Activated CD8-positive, alpha-beta memory T cell treated with anti-CD3 and anti-CD28 coated beads for 24 hours (primary cell): ENCODE measurements around the gene ZNF548.

Experiments
- DNase-seq: peaks from one replicate; pipeline ENCODE4 v3.0.0-alpha.2; 2020

ZNF548 gene

DNA sequence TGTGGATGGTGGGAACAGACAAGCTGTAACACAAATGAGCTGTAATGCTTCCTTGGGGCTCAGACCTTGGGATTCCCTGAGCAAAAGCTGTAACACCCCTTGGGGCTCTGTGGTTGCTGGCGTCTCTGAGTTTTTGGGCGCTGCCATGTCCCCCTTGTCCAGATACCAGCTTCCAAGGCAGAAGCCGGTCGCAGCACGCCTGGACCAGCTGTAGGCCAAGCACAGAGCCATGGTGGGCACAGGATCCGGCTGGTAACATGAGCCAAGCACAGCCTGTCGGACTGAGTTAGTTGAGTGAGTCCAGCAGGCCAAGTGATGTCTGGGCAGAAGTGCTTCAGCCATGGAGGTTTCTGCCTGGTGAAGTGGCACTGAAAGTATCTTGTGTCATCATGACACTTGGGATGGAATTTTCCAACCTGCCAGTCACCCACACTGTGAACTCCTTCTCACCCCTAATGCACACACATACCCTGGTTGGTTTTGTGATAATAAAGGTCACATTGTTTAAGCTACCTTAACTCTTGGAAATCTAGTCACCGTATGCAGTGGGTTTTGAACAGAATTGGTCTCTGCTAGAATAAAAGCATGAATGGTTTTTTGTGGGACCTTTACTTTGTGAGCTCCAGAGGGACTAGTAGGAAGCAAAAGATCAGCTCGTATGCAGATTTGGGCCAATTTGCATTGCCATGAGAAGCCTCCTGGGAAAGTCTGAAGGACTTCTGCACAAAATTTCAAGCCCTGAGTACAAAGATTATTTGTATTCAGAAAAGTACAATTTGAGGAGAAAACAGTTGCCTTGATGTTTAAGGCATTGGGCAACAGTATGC lies 14.3 kb downstream of the ZNF548 start:
- DNase-seq, result no peak

DNA sequence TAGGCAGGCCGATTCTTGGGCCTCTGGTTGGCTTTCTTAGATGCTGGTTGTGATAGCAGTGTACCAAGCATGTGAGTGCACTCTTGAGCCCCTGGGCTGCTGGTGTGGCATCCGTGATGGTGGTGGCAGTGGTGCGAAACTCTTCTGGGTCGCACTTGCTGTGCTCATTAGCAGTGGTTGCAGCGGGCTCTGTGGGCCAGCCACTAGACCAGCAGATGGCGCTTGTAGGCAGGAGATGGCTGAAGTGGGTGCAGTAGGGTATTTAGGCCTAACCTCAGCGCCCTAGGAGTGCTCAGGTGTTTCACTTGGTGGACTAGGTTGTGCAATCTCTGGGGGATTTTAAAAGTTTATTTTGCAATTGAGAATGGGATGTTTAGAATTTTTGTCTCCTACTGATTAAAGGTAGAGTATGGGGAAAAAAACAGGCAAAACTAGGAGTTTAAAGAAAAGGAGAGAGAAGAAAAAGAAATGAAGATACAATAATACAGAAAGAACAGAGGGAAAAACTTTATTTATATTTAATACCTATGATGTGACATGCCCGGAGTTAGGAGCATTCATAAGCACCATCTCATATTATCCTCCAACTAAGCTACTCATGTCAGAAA lies 17.0 kb downstream of the ZNF548 start:
- DNase-seq, result peak; percentile 84

DNA sequence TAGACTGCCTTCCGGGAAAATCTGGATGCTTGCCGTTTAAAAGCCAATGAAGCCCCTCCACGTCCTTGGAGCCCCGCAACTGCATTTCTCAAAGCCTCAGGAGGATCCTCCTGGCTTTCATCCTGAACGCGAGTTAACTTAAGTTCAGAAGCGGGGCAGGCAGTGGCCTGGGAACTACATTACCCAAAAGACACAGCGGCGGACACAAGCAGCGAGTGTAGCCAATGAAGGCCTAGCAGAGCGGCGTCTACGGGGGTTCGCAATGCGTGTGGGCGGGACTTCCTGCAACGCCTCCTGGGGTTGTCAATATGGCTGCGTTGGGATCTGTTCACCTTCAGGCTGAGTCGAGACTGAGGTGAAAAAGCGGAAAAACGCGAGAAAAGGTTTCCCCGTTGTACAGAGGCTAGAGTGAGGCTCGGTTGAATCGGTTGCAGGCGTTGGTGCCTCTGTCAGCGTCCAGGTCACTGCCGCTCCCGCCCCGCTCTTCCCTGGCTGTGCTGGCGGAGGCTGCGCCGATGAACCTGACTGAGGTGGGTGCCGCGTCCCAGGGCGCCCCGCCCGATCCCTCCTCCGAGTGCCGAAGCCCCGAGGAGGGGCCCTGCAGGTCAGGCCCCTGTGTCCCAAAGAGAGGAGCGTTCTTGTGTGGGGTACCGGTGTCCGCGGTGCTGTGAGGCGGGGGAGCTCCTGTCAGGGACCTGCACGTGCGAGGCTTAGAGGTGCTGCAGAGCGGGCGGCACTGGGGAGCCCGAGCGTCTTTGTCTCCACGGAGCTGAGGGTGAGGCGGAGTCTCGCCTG lies 21.4 kb downstream of the ZNF548 start, which contains the start of gene ZNF17:
TSS of gene ZNF17 (plus strand) at position 285 of the 795 bp plus-strand sequence. CDS start 2,455 bp downstream, outside the sequence.
- peak; percentile 92 for DNase-seq

DNA sequence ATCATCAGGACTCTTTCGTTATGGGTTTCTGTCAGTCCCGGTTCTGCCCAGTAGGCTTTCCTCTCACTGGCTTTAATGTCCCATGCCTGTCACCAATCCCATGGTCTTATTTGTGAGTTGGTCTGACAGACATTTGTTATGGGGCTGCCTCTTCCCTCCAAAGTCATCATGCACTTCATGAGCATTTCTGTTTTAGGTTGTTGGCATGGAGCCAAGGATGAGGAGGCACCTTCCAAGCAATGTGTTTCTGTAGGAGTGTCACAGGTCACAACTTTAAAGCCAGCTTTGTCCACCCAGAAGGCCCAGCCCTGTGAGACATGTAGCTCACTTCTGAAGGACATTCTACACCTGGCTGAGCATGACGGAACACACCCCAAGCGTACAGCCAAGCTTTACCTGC lies 29.8 kb downstream of the ZNF548 start:
- DNase-seq, result no peak

DNA sequence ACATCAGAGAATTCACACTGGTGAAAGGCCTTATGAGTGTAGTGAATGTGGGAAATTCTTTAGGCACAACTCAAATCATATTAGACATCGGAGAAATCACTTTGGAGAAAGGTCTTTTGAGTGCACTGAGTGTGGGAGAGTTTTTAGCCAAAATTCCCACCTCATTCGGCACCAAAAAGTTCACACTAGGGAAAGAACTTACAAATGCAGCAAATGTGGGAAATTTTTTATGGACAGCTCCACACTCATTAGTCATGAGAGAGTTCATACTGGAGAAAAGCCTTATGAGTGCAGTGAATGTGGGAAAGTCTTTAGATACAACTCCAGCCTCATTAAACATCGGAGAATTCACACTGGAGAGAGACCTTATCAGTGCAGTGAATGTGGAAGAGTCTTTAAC lies 31.4 kb downstream of the ZNF548 start:
- DNase-seq, result no peak

- no peak for DNase-seq
These were observed 44.9 kb downstream of the ZNF548 start for GRCh38 chr19:57434386-57435061.

DNA sequence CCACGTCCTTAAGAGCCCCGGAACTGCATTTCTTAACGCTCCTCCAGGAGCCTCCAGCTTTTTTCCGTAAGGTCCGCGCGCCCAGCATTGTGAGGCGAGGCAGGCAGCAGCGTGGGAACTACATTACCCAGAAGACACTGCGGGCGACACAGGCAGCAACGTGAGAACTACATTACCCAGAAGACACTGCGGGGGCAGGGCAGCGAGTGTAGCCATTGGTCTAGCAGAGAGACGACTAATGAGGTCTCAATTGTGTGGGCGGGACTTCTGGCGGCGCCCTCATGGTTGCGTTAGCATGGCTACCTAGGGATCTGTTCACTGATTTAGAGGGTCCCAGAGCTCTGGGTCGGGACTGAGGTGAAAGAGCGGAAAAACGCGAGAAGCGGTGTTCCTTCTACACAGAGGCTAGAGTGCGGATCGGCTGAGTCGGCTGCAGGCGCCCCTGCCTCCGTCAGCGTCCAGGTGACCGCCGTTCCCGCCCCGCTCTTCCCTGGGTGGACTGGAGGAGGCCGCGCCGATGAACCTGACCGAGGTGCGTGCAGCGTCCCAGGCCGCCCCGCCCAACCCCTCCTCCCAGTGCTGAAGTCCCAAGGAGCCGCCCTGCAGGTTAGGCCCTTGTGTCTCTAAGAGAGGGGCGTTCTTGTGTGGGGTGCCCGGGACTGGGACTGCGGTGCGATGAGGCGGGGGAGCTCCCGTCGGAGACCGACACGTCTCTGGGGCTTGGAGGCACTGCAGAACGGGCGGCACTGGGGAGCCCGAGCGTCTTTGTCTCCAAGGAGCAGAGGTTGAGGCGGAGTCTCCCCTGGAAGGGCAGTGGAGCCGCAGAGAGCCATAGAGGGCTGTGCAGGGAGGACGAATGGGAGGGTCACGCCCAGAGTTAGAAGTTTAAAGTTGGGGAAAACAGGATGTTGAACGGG lies 45.7 kb downstream of the ZNF548 start, which contains the start of gene ZNF749:
TSS of gene ZNF749 (plus strand) at position 264 of the 917 bp plus-strand sequence. CDS start at position 518, 254 bp downstream.
- DNase-seq, result peak; percentile 95

DNA sequence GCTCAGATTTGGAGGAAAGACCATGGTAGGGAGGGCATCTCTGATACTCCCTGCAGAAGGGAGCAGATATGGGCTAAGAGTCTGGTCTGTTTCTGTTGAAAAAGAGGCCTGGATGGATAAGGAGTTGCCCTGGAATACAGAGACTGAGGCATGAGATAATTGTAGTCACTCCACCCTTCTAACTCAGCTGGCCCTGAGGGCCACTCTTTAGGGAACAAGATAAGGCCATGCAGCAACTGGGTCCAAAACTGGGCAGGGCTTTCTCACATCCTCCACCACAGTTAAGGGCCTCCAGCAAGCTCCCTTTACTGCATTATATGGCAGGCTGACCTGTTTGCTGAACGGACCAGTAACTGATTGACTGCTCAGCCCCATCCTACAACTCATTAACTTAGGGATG lies 46.8 kb downstream of the ZNF548 start:
- no peak for DNase-seq

DNA sequence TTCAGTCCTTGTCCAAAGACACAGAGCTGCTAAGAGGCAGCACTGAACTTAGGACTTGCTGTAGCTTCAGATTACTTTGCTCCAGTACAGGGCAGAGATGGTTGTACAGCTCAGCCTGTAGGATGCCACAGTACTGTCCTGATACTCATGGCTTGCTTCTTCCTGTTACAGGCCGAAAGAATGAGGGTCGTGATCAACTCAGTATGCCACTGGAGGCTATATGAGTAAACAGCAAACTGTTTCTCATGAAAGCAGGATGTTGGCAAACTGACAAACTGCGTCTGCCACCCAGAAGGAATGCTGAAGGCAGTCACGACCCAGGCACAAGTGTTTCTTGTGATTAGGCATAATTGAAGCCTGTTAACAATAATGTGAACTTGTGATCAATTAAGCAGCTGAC lies 48.3 kb downstream of the ZNF548 start:
- no peak for DNase-seq

DNA sequence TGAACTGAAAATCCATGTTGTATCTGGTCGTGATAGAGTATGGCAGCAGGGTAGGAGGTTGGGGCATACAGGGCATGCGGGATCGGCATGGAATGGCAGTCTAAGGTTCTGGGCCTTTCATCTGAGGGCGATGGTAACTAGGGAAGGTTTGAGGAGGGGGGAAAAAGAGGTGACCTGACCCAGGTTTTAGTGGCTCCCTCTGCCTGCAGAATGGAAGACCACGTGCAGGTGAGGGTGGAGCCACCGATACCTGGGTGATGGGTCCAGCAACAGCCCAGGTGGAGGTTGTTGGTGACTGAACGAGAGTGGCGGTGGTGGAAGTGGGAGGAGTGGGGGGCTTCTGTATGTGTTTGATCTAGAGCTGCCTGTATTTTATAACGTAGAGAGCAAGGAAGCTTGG lies 49.3 kb downstream of the ZNF548 start:
- DNase-seq, result no peak

DNA sequence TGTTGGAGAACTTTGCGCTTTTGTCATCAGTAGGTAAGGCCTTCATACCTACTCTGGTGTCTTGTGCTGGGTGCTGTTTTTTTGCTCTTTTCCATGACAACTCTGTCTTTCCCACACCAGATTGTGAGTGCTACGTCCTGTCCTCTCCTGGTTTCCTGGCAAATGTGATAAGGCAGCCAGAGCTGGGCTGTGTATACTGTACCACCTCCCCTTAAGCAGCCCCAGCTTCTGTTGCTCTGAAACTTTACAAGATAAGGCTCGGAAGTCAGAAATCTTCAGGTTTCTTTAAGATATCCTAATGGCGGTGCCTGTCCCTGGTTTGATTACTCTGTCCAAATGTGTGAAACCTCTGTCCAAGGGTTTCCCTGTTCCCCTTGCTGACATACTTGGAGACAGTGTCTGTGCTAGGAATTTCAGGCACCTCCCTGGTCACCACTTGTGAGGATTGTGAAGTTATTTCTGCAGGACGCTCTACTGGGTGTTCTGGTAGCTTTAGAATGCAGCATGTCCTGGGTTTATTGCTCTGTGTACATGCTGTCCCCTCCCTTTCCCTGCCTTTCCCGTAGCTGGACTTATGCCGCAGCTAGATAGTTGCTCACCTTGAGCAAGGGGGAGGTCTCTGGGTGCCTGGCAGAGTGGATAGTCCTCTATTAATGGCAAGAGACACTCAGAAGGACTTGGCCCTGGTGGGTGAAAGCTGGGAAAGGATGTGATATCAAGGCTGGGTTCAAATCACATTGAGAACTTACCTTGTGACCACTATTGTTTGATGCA lies 52.5 kb downstream of the ZNF548 start:
- no peak for DNase-seq

- DNase-seq, result no peak
These were observed 53.6 kb downstream of the ZNF548 start for GRCh38 chr19:57443121-57443696.

DNA sequence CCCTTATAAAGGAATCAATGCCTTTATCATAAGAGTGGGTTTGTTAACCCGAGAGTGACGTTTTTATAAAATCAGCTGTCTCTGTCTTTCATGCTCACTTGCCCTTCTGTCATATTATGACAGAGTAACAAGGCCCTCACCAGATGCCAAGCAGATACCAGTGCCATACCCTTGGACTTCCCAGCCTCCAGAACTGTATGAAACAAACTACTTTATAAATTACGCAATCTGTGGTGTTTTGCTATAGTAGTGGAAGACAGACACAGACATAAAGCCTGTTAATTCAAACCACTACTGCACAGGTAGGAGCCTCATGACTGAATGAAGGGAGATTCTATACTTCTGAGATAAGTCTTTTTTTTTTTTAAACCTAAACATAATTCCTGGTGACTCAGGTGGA lies 62.7 kb downstream of the ZNF548 start:
- DNase-seq, result no peak
